HCT116 (cell line): ENCODE measurements around the gene TARBP1.

Source experiments
- EZH2 ChIP-seq: fragments of 200-600 bp; sonication (generic); IDR thresholded peaks from 2 replicates; pipeline ENCODE4 v1.6.1; 2017; ENCODE audit warnings: antibody characterized with exemption, mixed run types
- POLR2A ChIP-seq: IDR thresholded peaks from 2 replicates; pipeline ENCODE4 v1.7.0; 2011; ENCODE audit warnings: borderline replicate concordance; ENCODE audit not compliant: insufficient read depth, insufficient read length; ENCODE audit errors: extremely low read depth
- POLR2AphosphoS5 ChIP-seq: IDR thresholded peaks from 2 replicates; pipeline ENCODE4 v1.6.1; 2011; ENCODE audit warnings: mild to moderate bottlenecking, low read depth, low read length, moderate library complexity
- RAD21 ChIP-seq: IDR thresholded peaks from 2 replicates; pipeline ENCODE4 v1.6.1; 2012; ENCODE audit warnings: low read depth, mild to moderate bottlenecking
- YY1 ChIP-seq: IDR thresholded peaks from 2 replicates; pipeline ENCODE4 v1.6.1; 2011; ENCODE audit warnings: low read length, low read depth, moderate library complexity, mild to moderate bottlenecking; ENCODE audit not compliant: insufficient replicate concordance; ENCODE audit errors: extremely low read depth
- ZFX ChIP-seq: fragments of 450-650 bp; IDR thresholded peaks from 2 replicates; pipeline ENCODE4 v1.6.1; 2017
- TF ChIP-seq, protein P1 (sequence below), 3 experiments: fragments of 200-600 bp in 1 of 3; sonication (generic) in 1 of 3; IDR thresholded peaks in 2 of 3; conservative IDR thresholded peaks in 1 of 3; 2 replicates each; pipeline ENCODE4 v1.5.1; 2012 to 2017; ENCODE audit warnings: low read depth in 2 of 3, low read length in 2 of 3, antibody characterized with exemption in 1 of 3, borderline replicate concordance in 1 of 3, control low read depth in 1 of 3, mild to moderate bottlenecking in 1 of 3, mixed read lengths in 1 of 3, mixed run types in 1 of 3, moderate library complexity in 1 of 3; ENCODE audit not compliant: insufficient read depth in 1 of 3
- TF ChIP-seq, protein P2 (sequence below): IDR thresholded peaks from 2 replicates; pipeline ENCODE4 v1.6.1; 2012

DNA sequence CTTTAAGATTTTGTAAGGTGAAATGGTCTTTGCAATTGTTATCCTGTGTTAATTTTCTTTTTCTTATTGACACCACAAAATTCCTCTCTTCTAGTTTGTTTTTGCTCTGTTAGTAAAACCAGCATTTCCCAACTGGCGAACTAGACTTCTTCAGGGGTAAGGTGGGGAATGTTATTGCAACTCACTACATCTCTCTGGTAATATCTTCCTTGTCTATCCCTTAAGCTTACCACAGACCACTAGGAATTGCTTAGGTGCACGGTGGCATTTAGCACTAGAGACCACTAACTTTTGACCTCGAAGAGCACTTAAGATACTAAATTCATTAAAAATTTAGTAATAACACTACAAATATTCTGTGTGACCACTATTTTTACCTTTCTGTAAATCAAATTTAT lies 109.9 kb downstream of the TARBP1 start:
- no peak for TF ChIP-seq POLR2A
- TF ChIP-seq POLR2AphosphoS5: no peak
- no peak for TF ChIP-seq RAD21
- TF ChIP-seq, protein P1, sequence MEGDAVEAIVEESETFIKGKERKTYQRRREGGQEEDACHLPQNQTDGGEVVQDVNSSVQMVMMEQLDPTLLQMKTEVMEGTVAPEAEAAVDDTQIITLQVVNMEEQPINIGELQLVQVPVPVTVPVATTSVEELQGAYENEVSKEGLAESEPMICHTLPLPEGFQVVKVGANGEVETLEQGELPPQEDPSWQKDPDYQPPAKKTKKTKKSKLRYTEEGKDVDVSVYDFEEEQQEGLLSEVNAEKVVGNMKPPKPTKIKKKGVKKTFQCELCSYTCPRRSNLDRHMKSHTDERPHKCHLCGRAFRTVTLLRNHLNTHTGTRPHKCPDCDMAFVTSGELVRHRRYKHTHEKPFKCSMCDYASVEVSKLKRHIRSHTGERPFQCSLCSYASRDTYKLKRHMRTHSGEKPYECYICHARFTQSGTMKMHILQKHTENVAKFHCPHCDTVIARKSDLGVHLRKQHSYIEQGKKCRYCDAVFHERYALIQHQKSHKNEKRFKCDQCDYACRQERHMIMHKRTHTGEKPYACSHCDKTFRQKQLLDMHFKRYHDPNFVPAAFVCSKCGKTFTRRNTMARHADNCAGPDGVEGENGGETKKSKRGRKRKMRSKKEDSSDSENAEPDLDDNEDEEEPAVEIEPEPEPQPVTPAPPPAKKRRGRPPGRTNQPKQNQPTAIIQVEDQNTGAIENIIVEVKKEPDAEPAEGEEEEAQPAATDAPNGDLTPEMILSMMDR (IDR thresholded peaks at IDR 0.05 in 2 of 3, conservative IDR thresholded peaks at IDR 0.05 in 1 of 3; ENCODE audit: borderline replicate concordance in 1 of 3, insufficient read depth in 1 of 3, low read depth in 2 of 3, low read length in 2 of 3): no peak
- no peak for TF ChIP-seq ZFX
- TF ChIP-seq, protein P2, sequence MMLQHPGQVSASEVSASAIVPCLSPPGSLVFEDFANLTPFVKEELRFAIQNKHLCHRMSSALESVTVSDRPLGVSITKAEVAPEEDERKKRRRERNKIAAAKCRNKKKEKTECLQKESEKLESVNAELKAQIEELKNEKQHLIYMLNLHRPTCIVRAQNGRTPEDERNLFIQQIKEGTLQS: no peak
- TF ChIP-seq EZH2: no peak
- TF ChIP-seq YY1: no peak
